Measurements from ENCODE around the gene SLC13A2.

DNA sequence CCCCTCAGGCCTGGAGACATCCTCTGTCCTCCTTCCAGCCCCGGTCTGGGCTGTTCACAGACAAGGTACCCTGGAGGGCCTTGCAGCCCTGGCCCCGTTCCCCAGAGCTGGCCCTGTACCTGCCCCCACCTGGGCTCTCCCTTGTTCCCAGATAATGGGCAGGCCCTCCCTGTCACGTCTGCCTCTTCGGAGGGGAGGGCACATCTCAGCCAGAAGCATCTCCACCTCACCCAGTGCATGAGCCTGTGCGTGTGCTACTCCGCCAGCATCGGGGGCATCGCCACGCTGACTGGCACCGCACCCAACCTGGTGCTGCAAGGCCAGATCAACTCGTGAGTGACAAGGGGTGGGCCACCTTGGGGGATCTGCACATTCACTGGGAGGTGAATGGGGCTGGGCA is 17.8 kb downstream of the SLC13A2 start:
- TF ChIP-seq CTCF (IDR thresholded peaks at IDR 0.05): no peak
- TF ChIP-seq POLR2A (IDR thresholded peaks at IDR 0.05): no peak

Data from body of pancreas (tissue), 4 donors.